NCI-H446 treated with DMSO at 0.1 percent for 48 hours (cell line): ENCODE data around the gene ZNF667.
A peak's percentile ranks its signal among the peaks of the same experiment; 100 is the strongest.

Experiments
- DNase-seq: peaks from one replicate; lab custom pipeline; 2025; lab: John Stamatoyannopoulos, UW

ZNF667 gene

DNA sequence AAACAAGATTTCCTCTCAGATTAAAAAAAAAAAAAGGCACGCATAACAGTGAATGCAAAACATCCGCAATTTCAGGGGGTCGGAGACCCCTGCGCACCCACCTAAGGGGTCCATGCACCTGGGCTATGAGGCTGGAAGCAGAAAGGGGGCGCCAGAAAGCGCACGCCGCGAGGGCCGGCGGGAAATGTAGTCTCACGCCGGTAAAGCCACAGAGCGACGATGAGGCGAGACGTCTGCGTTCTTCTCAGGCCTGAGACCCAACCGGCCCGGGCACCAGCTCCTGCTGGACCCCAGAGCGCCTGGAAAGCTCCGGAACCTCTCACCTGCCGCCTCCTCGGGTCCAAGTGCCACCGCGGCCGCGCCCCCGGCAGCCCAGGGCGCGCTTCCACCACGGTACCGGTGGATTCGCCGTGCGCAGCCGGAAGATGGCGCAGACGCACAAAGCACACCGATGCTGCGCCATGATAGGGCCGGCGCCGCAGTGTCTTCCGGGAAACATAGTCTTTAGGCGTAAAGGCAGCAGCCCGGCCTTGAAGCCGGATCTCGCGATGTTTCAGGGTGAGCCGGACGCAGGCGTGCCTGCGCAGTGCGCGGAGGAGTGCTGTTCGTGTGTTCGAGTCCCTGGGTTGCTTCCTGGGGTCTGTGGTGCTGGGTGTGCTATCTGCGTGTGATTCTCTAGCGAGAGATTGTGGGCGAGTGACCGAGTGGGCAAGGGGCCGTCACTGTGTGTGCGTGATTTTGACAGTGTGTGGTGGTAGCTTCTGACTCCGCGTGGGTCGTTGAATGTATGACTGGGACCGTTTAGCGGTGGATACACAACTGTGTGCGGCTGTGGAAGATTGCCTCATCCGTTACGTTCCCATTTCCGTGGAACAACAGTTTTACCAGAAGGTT, 83.8 kb downstream of the ZNF667 start, which contains the start of gene ZNF582:
ZNF582 (minus strand) TSS at position 416 of the 894 bp plus-strand sequence. CDS start 1,782 bp downstream, outside the sequence.
- DNase-seq = peak; percentile 11
